Endothelial cell (in vitro differentiated cells): ENCODE results near the gene ERMAP. TPM values are rescaled to one million over a fixed set of nuclear protein-coding genes. Genes with fewer than 3 reads are reported as not detected.
"Not testable (repeated sequence)": the region's sequence is repeated elsewhere in the genome, so short reads cannot be mapped to it uniquely, and the experiment has no call there.

Experiments used
- DNase-seq: peaks from one replicate; pipeline ENCODE4 v3.0.0; 2021; ENCODE audit warnings: low spot score
- H3K27ac Mint-ChIP-seq: one replicate; pipeline ENCODE4 v1.8.0; 2021; ENCODE audit warnings: mixed read lengths, inconsistent platforms; ENCODE audit not compliant: unreplicated experiment
- H3K27me3 Mint-ChIP-seq: one replicate; pipeline ENCODE4 v1.8.0; 2021; ENCODE audit warnings: mild to moderate bottlenecking, moderate library complexity, mixed read lengths, inconsistent platforms; ENCODE audit not compliant: unreplicated experiment
- H3K36me3 Mint-ChIP-seq: one replicate; pipeline ENCODE4 v1.8.0; 2021; ENCODE audit warnings: mild to moderate bottlenecking, low read depth, mixed read lengths, inconsistent platforms; ENCODE audit not compliant: unreplicated experiment
- H3K4me1 Mint-ChIP-seq: one replicate; pipeline ENCODE4 v1.8.0; 2021; ENCODE audit warnings: mild to moderate bottlenecking, mixed read lengths, inconsistent platforms; ENCODE audit not compliant: unreplicated experiment
- H3K4me3 Mint-ChIP-seq: one replicate; pipeline ENCODE4 v1.8.0; 2021; ENCODE audit warnings: mild to moderate bottlenecking, mixed read lengths, inconsistent platforms; ENCODE audit not compliant: unreplicated experiment
- H3K9me3 Mint-ChIP-seq: one replicate; pipeline ENCODE4 v1.8.0; 2021; ENCODE audit warnings: mixed read lengths, inconsistent platforms; ENCODE audit not compliant: unreplicated experiment
- total RNA-seq: library from RNA; stranded (reverse); fragmentation: NEBNext Ultra II Directional; extraction: Animal tissue kit (Norgen Biotek cat#: 25700); gene quantifications from one replicate; pipeline ENCODE4 v1.2.1, GENCODE V29; 2021; ENCODE audit not compliant: unreplicated experiment
- TF ChIP-seq, protein P1 (sequence below): fragments of 200-600 bp; sonication (generic); IDR thresholded peaks from one replicate; pipeline ENCODE4 v1.5.0; 2021; ENCODE audit warnings: antibody characterized with exemption; ENCODE audit not compliant: unreplicated experiment

Gene ERMAP
- total RNA-seq, 1 donor from 2014 or later, result 12.4 TPM

DNA sequence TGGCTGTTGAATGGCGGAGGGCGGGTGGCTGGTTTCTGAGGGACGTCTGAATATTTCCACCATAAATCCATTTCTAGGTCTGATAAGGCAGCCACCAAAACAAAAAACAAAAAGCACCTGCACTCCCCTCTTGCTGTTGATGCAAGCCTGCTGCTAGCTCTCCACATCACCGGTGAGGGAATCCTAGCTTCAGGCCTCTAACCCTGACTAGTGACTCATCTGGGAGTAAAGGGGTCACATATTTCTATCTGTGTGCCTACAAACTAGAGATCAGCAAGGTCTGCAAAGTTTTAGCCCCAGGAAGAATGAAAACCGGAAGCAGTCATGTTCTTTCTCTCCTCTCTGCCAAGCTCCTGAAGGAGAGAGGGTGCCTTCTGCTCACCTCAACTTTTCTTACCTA lies 10.3 kb upstream of the ERMAP start:
- no peaks in the 10 kb centered on the region for H3K27me3 Mint-ChIP-seq
- no peak overlapping the region for H3K27ac Mint-ChIP-seq
- H3K36me3 Mint-ChIP-seq, result peaks cover 43% of the 10 kb centered on the region
- no peaks in the 10 kb centered on the region for H3K4me1 Mint-ChIP-seq
- DNase-seq, result no peak
- TF ChIP-seq, protein P1, sequence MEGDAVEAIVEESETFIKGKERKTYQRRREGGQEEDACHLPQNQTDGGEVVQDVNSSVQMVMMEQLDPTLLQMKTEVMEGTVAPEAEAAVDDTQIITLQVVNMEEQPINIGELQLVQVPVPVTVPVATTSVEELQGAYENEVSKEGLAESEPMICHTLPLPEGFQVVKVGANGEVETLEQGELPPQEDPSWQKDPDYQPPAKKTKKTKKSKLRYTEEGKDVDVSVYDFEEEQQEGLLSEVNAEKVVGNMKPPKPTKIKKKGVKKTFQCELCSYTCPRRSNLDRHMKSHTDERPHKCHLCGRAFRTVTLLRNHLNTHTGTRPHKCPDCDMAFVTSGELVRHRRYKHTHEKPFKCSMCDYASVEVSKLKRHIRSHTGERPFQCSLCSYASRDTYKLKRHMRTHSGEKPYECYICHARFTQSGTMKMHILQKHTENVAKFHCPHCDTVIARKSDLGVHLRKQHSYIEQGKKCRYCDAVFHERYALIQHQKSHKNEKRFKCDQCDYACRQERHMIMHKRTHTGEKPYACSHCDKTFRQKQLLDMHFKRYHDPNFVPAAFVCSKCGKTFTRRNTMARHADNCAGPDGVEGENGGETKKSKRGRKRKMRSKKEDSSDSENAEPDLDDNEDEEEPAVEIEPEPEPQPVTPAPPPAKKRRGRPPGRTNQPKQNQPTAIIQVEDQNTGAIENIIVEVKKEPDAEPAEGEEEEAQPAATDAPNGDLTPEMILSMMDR, result no peak
- H3K9me3 Mint-ChIP-seq, result peaks cover 4% of the 10 kb centered on the region
- H3K4me3 Mint-ChIP-seq, result peak overlapping the region; percentile 25

DNA sequence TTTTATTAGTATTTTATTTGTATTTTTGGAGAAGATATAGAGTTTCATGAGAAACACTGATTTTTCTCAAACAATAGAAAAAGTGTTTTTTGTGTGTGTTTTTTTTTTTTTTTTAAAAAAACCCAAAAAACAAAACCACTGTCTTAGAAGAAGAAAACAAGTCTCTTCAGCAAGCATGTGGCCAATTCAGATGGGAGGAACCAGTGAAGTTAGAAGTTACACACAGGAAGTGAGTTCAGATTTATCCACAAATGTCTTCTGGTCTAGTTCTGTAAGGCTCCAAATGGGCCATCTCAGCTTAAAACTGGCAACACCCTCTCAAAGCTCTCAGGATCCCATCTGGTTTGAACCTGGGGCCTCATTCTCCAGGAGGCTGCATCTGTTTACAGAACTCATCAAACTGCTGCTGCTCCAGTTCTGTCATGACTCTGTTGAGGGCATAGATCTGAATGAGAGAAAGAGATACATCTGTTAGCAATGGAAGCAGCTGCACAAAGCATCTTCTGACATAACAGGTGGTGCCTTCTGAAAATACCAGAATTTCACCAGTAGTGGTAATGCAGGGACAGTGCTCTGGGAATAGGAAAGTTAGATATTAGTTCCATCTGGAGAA lies 9.8 kb upstream of the ERMAP start:
- Mint-ChIP-seq H3K36me3 (peaks cover 43% of the 10 kb centered on the region), H3K4me3 (peak overlapping the region; percentile 25), H3K9me3 (peaks cover 4% of the 10 kb centered on the region), H3K4me1 (no peaks in the 10 kb centered on the region), H3K27me3 (no peaks in the 10 kb centered on the region), H3K27ac (no peak overlapping the region)
- no peak for DNase-seq
- TF ChIP-seq, protein P1, result no peak

DNA sequence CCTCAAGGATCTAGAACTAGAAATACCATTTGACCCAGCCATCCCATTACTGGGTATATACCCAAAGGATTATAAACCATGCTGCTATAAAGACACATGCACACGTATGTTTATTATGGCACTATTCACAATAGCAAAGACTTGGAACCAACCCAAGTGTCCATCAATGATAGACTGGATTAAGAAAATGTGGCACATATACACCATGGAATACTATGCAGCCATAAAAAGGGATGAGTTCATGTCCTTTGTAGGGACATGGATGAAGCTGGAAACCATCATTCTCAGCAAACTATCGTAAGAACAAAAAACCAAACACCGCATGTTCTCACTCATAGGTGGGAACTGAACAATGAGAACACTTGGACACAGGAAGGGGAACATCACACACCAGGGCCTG lies 2.1 kb upstream of the ERMAP start:
- not testable (repeated sequence) for H3K4me1 Mint-ChIP-seq, H3K27me3 Mint-ChIP-seq, H3K4me3 Mint-ChIP-seq, DNase-seq, H3K27ac Mint-ChIP-seq, H3K9me3 Mint-ChIP-seq
- peaks cover 15% of the 10 kb centered on the region for H3K36me3 Mint-ChIP-seq

DNA sequence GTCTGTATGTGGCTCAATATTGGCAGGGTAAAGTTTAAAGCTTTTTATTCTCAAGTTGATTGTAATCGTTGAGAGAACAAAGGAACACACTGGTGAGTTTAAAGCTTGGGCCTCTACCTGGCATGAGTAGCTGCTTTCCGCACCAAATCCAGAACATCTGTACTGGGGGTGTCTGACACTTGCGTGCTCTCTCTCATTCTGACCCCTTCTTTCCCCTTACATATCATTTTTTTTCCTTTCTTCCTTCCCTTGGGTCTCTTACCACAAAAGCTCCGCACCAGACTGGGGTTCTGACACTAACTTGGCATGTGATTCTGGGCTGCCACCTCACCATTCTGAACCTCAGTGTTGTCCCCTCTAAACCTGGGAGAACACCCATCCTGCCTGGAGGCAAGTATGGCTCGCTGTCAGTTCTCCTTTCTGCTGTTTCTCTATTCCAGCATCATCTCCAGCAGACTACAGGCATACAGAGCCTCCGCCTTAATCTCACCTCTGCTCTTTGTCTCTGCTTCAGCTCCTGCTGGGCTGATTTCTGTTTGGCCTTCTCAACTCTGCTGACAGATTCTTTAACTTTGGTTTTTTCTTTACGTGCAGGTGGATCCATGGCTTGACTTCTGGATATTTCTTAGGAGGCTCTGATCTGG lies 859 bp upstream of the ERMAP start:
- Mint-ChIP-seq H3K36me3 (peaks cover 9% of the 10 kb centered on the region), H3K4me3 (peak overlapping the region; percentile 94), H3K4me1 (peaks cover 13% of the 10 kb centered on the region), H3K27me3 (peaks cover 2% of the 10 kb centered on the region), H3K27ac (peak overlapping the region; percentile 96), H3K9me3 (no peaks in the 10 kb centered on the region)
- DNase-seq, result no peak
- TF ChIP-seq, protein P1, result no peak

DNA sequence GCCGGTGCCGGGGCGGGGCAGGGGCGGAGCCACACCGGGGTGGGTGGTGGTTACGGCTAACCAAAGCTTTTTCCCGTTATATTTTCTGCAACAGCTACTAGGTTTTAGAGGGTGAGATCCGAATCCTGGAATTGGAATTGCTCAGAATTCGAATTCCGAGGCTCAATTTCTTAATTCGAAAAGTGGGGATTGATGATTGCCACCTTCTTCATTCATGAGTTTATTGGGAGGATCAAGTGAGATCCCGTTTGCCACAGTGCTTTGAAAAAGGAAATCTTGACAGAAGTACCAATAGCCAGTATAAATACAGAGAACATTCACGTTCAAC lies 482 bp downstream of the ERMAP start:
- H3K27me3 Mint-ChIP-seq, result peaks cover 2% of the 10 kb centered on the region
- peaks cover 9% of the 10 kb centered on the region for H3K36me3 Mint-ChIP-seq
- H3K4me3 Mint-ChIP-seq, result peak overlapping the region; percentile 89
- TF ChIP-seq, protein P1, result no peak
- peak overlapping the region; percentile 63 for H3K27ac Mint-ChIP-seq
- peaks cover 13% of the 10 kb centered on the region for H3K4me1 Mint-ChIP-seq
- no peak for DNase-seq
- no peaks in the 10 kb centered on the region for H3K9me3 Mint-ChIP-seq
